Measurements from ENCODE around the gene KRT71. TPM values are rescaled to one million over a fixed set of nuclear protein-coding genes. Genes with fewer than 3 reads are reported as not detected.

The KRT71 gene
- total RNA-seq, 2 experiments from 2014 or later = not detected

GRCh38 chr12:52600941-52601481 is 48.1 kb upstream of the KRT71 start, which contains the start of gene KRT72:
TSS of gene KRT72 (minus strand) at chr12:52601463. CDS start at chr12:52601452, 11 bp downstream.
- H3K36me3 Mint-ChIP-seq (ENCODE audit: low read depth) = peaks cover 5% of the 10 kb centered on the region
- H3K4me3 Mint-ChIP-seq = no peak within 1 kb of the TSS
- no peak within 1 kb of the TSS for H3K27ac ChIP-seq (ENCODE audit: low read depth in 1 of 2, low read length in 2 of 2)
- CTCF ChIA-PET = no interaction called here
- intact Hi-C loops (cut with DNase I, micrococcal nuclease) = no loop called here
- peaks cover 0 to 4% of the 10 kb centered on the region in 2 experiments for H3K9me3 ChIP-seq (ENCODE audit: control insufficient read depth in 1 of 2, insufficient read depth in 1 of 2, low read length in 2 of 2)
- peak within 1 kb of the TSS; percentile 89 for H3K27ac Mint-ChIP-seq
- TF ChIP-seq CTCF (IDR thresholded peaks at IDR 0.05) = no peak
- DNase-seq = no peak
- no peak for ATAC-seq (ENCODE audit: poor library complexity)
- peaks cover 60% of the 10 kb centered on the region for H3K4me1 Mint-ChIP-seq (ENCODE audit: low read depth)
- peaks cover 40% of the 10 kb centered on the region for H3K4me1 ChIP-seq (ENCODE audit: insufficient read depth, low read length)
- POLR2A ChIA-PET = no interaction called here
- no peaks in the 10 kb centered on the region for H3K9me3 Mint-ChIP-seq
- H3K27me3 ChIP-seq (ENCODE audit: control insufficient read depth in 1 of 2, insufficient read depth in 2 of 2, low read length in 2 of 2) = peaks cover 0 to 7% of the 10 kb centered on the region in 2 experiments
- H3K4me3 ChIP-seq (ENCODE audit: low read length) = no peak within 1 kb of the TSS
- no peaks in the 10 kb centered on the region for H3K36me3 ChIP-seq (ENCODE audit: insufficient read depth, low read length)
- peaks cover 5% of the 10 kb centered on the region for H3K27me3 Mint-ChIP-seq

- Mint-ChIP-seq H3K4me3 (no peak overlapping the region), H3K27me3 (peaks cover 5% of the 10 kb centered on the region), H3K9me3 (no peaks in the 10 kb centered on the region), H3K4me1 (ENCODE audit: low read depth) (peaks cover 55% of the 10 kb centered on the region), H3K27ac (no peak overlapping the region), H3K36me3 (ENCODE audit: low read depth) (peaks cover 10% of the 10 kb centered on the region)
- CTCF ChIA-PET = no interaction called here
- no peak for DNase-seq
- Histone ChIP-seq H3K4me3 (ENCODE audit: low read length) (no peak overlapping the region), H3K36me3 (ENCODE audit: insufficient read depth, low read length) (no peaks in the 10 kb centered on the region), H3K9me3 (ENCODE audit: control insufficient read depth in 1 of 2, insufficient read depth in 1 of 2, low read length in 2 of 2) (peaks cover 0 to 4% of the 10 kb centered on the region in 2 experiments), H3K4me1 (ENCODE audit: insufficient read depth, low read length) (peaks cover 34% of the 10 kb centered on the region), H3K27me3 (ENCODE audit: control insufficient read depth in 1 of 2, insufficient read depth in 2 of 2, low read length in 2 of 2) (peaks cover 0 to 7% of the 10 kb centered on the region in 2 experiments), H3K27ac (ENCODE audit: low read depth in 1 of 2, low read length in 2 of 2) (no peak overlapping the region)
- POLR2A ChIA-PET = interaction anchor here (1.3 kb wide), 1 partner anchor 89 kb away, joined by 3 read pairs; no protein-coding TSS in a partner anchor
- intact Hi-C loops (cut with DNase I, micrococcal nuclease) = no loop called here
- no peak for TF ChIP-seq CTCF (IDR thresholded peaks at IDR 0.05)
- no peak for ATAC-seq (ENCODE audit: poor library complexity)
Observed at GRCh38 chr12:52600475-52600874, 47.5 kb upstream of the KRT71 start.

GRCh38 chr12:52600071-52600470 is 47.1 kb upstream of the KRT71 start:
- intact Hi-C loops (cut with DNase I, micrococcal nuclease) = no loop called here
- H3K36me3 Mint-ChIP-seq (ENCODE audit: low read depth) = peaks cover 10% of the 10 kb centered on the region
- H3K4me3 ChIP-seq (ENCODE audit: low read length) = no peak overlapping the region
- no peaks in the 10 kb centered on the region for H3K36me3 ChIP-seq (ENCODE audit: insufficient read depth, low read length)
- no peak overlapping the region for H3K27ac ChIP-seq (ENCODE audit: low read depth in 1 of 2, low read length in 2 of 2)
- peaks cover 0 to 4% of the 10 kb centered on the region in 2 experiments for H3K9me3 ChIP-seq (ENCODE audit: control insufficient read depth in 1 of 2, insufficient read depth in 1 of 2, low read length in 2 of 2)
- H3K9me3 Mint-ChIP-seq = no peaks in the 10 kb centered on the region
- CTCF ChIA-PET = no interaction called here
- H3K4me1 ChIP-seq (ENCODE audit: insufficient read depth, low read length) = peaks cover 32% of the 10 kb centered on the region
- peaks cover 0 to 7% of the 10 kb centered on the region in 2 experiments for H3K27me3 ChIP-seq (ENCODE audit: control insufficient read depth in 1 of 2, insufficient read depth in 2 of 2, low read length in 2 of 2)
- ATAC-seq (ENCODE audit: poor library complexity) (no peak), DNase-seq (no peak)
- no peak overlapping the region for H3K4me3 Mint-ChIP-seq
- H3K27ac Mint-ChIP-seq = no peak overlapping the region
- no peak for TF ChIP-seq CTCF (IDR thresholded peaks at IDR 0.05)
- POLR2A ChIA-PET = interaction anchor here (1.3 kb wide), 1 partner anchor 90 kb away, joined by 3 read pairs; no protein-coding TSS in a partner anchor
- peaks cover 5% of the 10 kb centered on the region for H3K27me3 Mint-ChIP-seq
- peaks cover 51% of the 10 kb centered on the region for H3K4me1 Mint-ChIP-seq (ENCODE audit: low read depth)

Data from CD4-positive, alpha-beta T cell (primary cell).